NAMALWA (cell line): ENCODE results near the gene SLC38A5.
"Not testable (repeated sequence)": the region's sequence is repeated elsewhere in the genome, so short reads cannot be mapped to it uniquely, and the experiment has no call there.

Experiments
- DNase-seq: peaks from one replicate; pipeline ENCODE4 v3.0.0-alpha.2; 2015; ENCODE audit warnings: low spot score

SLC38A5 gene

GRCh38 chrX:48468247-48468671, 1.8 kb downstream of the SLC38A5 start:
- DNase-seq: peak; percentile 44

GRCh38 chrX:48467281-48467761, 2.7 kb downstream of the SLC38A5 start:
- no peak for DNase-seq

- peak; percentile 23 for DNase-seq
Measured at GRCh38 chrX:48466696-48467095, 3.4 kb downstream of the SLC38A5 start.

DNA sequence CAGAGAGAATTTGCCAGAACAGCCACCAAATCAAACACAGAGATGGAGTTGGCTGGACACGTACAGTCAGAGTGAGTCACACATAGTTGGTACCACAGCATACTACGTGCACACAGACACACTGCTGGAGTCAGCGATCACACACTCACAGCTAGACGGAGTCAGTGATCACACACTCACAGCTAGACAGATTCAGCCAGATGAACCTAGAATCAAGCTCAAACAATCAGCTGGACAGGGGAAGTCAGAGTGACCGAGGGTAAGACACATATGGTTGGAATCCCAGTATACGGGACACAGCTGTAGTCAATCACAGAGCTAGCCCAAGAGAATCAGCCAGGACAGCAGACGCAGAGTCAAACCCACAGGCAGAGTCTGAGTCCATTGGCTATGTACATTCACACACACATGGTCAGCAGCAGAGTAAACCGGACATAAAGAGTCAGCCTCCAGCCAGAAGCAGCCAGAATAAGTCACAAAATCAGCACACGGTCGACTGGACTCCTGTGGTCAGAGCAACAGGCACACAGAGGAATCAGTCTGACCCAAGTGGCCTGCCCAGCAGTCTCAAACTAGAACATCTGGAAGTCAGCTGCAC, 4.6 kb downstream of the SLC38A5 start:
- DNase-seq: no peak

- peak; percentile 37 for DNase-seq
Measured at GRCh38 chrX:48461830-48462229, 8.2 kb downstream of the SLC38A5 start.

DNA sequence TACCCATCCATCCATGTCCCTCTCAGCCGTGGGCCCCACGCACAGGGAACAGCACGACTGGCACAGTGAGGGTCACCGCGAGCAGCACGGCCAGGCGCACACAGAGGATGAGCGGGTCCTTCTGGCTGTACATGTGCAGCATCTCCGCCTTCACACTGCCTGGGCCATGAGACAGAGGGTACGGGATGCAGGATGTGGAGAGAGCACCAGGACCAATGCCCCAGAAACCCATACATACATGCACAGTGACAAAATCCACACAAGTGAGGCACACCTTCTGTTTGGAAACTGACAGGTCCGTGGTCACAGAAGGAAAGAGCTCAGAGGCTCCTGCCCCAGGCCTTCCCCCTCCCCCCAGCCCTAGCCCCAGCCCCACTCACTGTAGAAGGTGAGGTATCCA, 9.5 kb downstream of the SLC38A5 start:
- DNase-seq: no peak

DNA sequence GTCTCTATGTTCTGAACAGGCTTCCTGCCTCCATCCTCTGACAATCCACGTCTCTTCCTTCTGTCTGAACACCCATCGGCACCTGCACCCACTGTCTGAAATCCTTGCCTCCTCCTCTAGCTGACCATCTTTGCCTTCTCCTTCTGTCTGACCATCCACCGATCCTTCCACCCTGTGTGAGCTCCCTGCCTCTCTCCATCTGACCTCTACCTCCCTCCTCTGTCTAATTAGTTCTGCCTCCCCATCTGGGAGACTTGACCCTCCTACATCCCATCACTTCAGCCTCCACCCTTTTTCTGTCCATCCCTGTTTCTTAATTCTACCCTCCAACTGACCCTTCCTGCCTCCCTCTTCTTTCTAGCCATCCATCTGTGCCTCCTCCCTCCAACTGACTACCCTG, 10.0 kb downstream of the SLC38A5 start:
- no peak for DNase-seq

GRCh38 chrX:48459483-48459882, 10.6 kb downstream of the SLC38A5 start:
- no peak for DNase-seq

- no peak for DNase-seq
Measured at GRCh38 chrX:48458711-48459110, 11.3 kb downstream of the SLC38A5 start.

DNA sequence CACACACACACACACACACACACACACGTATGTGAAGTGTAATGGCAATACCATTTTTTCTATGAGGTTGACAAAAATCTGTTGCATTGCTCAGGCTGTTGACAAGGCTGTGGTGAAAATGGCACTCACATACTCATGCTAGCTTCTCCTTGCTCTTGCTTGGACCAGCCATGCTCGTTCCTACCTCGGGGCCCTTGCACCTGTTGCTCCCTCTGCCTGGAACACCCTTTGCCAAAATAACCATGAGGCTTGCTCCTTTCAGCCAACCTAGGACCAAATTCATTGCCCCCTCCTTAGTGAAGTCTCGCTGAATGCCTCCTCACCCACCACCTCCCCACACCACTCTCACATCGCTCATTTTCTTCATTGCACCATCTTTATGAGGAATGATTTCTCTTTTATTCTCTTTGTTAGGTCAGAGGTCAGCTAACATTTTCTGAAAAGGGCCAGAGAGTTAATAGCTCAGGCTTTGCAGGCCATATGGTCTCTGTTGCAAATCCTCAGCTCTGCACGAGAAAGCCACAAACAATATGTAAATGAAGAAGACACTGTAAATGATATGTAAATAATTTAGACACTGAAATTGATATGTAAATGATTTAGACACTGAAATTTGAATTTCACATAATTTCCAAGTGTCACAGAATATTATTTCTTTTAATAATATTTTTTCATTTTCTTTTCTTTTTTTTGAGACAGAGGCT, 13.3 kb downstream of the SLC38A5 start:
- no peak for DNase-seq

GRCh38 chrX:48451708-48452107, 18.4 kb downstream of the SLC38A5 start:
- DNase-seq: no peak

DNA sequence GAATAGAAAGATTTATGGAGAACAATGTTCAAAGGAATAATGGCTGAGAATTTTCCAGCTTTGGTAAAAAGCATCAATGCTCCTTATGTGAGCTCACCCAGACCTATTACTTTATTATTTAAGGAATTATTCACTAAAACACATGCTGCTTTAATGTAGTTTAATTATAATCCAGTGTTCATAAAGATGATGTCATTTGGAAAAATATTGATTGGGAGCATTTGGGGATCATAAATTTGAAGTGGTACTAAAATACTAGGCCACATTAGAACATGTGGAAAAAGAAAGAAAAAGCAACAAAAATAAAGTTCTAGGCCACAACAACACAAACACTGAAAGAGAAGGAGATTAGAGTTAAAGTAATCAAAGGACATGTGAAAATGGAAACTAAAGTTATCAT, 20.0 kb downstream of the SLC38A5 start:
- no peak for DNase-seq

- DNase-seq: not testable (repeated sequence)
Measured at GRCh38 chrX:48447201-48447600, 22.9 kb downstream of the SLC38A5 start.

DNA sequence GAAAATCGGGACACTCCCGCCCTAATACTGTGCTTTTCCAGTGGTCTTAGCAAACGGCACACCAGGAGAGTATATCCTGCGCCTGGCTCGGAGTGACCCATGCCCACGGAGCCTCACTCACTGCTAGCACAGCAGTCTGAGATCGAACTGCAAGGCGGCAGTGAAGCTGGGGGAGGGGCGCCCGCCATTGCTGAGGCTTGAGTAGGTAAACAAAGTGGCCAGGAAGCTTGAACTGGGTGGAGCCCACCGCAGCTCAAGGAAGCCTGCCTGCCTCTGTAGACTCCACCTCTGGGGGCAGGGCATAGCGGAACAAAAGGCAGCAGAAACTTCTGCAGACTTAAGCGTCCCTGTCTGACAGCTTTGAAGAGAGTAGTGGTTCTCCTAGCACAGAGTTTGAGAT, 36.3 kb downstream of the SLC38A5 start:
- DNase-seq: not testable (repeated sequence)

GRCh38 chrX:48430166-48430565, 39.9 kb downstream of the SLC38A5 start:
- DNase-seq: not testable (repeated sequence)

GRCh38 chrX:48429606-48430005, 40.5 kb downstream of the SLC38A5 start:
- DNase-seq: not testable (repeated sequence)

GRCh38 chrX:48427027-48427716, 42.9 kb downstream of the SLC38A5 start:
- not testable (repeated sequence) for DNase-seq

DNA sequence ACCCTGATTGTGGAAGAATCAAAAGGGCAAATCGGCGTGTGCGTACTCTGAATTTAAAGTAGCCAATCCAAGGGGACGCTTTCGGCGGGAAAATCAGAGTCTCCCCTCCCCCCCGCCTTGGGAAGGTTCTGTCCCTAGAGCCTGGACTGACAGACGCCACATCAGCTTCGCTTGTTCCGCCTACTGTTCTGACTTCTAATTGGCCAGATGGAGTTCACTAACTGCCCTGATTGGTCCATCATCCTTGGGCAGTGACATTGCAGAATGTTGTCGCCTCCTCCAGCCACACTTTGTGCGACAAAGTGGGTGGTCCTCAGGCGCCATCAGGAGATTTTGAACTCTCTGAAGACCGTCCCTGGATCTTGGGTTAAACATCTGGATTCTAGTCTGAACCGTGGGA, 58.2 kb downstream of the SLC38A5 start, which contains the start of gene SSX4B:
Gene SSX4B (minus strand): TSS at position 101 of the 400 bp plus-strand sequence. CDS start 588 bp downstream, outside the sequence.
- not testable (repeated sequence) for DNase-seq
